Activated naive CD4-positive, alpha-beta T cell treated with anti-CD3 and anti-CD28 coated beads, Interleukin-2, amount 10 ng/mL, durations not matched to agents 7 days and 5 days (primary cell): ENCODE data around the gene SMARCA2.

Source experiments
- CTCF ChIA-PET: fragments of 350-600 bp; sonication (Branson Sonifier 250); formaldehyde crosslinking; loops from one replicate; lab custom pipeline; 2021; ENCODE audit warnings: antibody characterized with exemption; lab: Charles Lee
- DNase-seq: peaks from one replicate; pipeline ENCODE4 v3.0.0-alpha.2; 2020
- H3K27ac Mint-ChIP-seq: one replicate; pipeline ENCODE4 v1.8.0; 2021; ENCODE audit warnings: mild to moderate bottlenecking, moderate library complexity, mixed read lengths
- H3K27me3 Mint-ChIP-seq: one replicate; pipeline ENCODE4 v1.8.0; 2021; ENCODE audit warnings: mild to moderate bottlenecking, mixed read lengths
- H3K36me3 Mint-ChIP-seq: one replicate; pipeline ENCODE4 v1.8.0; 2021; ENCODE audit warnings: mixed read lengths
- H3K4me1 Mint-ChIP-seq: one replicate; pipeline ENCODE4 v1.8.0; 2021; ENCODE audit warnings: mixed read lengths
- H3K4me3 Mint-ChIP-seq: one replicate; pipeline ENCODE4 v1.8.0; 2021; ENCODE audit warnings: mild to moderate bottlenecking, moderate library complexity, mixed read lengths
- H3K9me3 Mint-ChIP-seq: one replicate; pipeline ENCODE4 v1.8.0; 2021; ENCODE audit warnings: mixed read lengths

SMARCA2 gene

DNA sequence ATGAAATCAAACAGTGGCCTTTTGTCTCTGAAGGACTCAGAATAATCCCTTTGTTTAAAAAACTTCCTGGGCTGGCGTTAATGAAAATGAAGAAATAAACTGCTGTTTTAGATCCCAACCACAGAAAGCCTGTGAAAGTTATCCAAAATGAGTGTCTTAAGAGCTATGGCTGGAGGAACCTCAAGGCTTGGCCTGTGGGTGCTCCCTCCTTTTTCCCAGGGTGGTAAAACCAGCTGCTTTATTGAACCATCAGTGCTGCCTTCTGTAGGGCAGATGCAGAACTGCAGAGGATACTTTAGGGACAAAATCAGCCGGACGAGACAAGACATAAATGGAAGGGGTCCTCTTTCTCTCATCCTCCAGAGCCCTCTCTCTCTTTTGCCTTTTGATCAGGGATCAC lies 100.9 kb downstream of the SMARCA2 start:
- Mint-ChIP-seq H3K4me3 (no peak overlapping the region), H3K9me3 (no peaks in the 10 kb centered on the region), H3K27ac (no peak overlapping the region), H3K36me3 (peaks cover 76% of the 10 kb centered on the region), H3K27me3 (no peaks in the 10 kb centered on the region), H3K4me1 (no peaks in the 10 kb centered on the region)
- DNase-seq = no peak
- CTCF ChIA-PET = interaction anchor here (0.7 to 3.3 kb wide), 4 partner anchors 9 to 39 kb away, joined by 3 to 12 read pairs (median 3); no protein-coding TSS in a partner anchor

DNA sequence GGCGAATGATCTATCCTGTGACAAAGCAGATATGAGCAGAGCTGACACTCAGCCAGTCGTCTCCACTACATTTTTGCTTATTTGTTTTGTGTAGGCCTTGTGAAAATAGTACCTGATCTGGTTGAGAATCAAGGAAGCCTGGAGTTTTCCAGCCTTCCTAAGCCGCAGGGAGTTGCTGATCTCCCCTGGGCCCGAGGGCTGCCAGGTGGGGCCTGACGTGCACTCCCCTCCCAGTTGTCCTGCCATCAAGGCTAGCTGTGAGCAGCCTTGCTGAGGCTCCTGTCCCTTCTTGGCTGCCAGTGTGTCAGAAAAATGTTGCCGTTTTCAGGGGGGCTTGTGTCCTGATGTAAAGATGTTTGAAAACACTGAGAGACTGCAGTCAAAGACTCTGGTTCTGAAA lies 102.4 kb downstream of the SMARCA2 start:
- Mint-ChIP-seq H3K27ac (no peak overlapping the region), H3K27me3 (no peaks in the 10 kb centered on the region), H3K9me3 (no peaks in the 10 kb centered on the region), H3K4me3 (no peak overlapping the region), H3K36me3 (peaks cover 69% of the 10 kb centered on the region), H3K4me1 (no peaks in the 10 kb centered on the region)
- no peak for DNase-seq
- CTCF ChIA-PET = interaction anchor here (0.6 to 1.3 kb wide), 3 partner anchors 14 to 255 kb away, joined by 3 read pairs; no protein-coding TSS in a partner anchor

DNA sequence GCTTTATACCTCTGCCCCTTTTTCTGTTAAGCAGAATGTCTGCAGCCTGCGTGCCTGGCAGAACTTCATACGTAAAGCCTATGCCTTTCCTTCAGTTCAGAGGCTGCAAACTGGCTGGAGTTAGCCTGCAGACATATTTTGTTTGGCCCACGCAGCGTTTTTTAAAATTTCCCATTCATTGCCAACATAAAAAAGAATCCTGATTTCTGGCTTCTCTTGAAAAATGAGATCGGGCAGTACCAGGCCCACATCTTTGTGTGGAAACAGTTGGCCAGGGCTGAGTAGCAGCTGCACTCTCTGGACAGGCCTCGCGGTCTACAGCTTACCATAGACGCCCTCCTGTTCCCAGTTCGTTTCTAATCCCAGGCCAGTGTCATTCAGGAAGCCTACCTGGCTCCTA lies 104.4 kb downstream of the SMARCA2 start:
- CTCF ChIA-PET = no interaction called here
- Mint-ChIP-seq H3K4me3 (no peak overlapping the region), H3K27me3 (no peaks in the 10 kb centered on the region), H3K27ac (no peak overlapping the region), H3K4me1 (peaks cover 5% of the 10 kb centered on the region), H3K36me3 (peaks cover 79% of the 10 kb centered on the region), H3K9me3 (no peaks in the 10 kb centered on the region)
- no peak for DNase-seq

DNA sequence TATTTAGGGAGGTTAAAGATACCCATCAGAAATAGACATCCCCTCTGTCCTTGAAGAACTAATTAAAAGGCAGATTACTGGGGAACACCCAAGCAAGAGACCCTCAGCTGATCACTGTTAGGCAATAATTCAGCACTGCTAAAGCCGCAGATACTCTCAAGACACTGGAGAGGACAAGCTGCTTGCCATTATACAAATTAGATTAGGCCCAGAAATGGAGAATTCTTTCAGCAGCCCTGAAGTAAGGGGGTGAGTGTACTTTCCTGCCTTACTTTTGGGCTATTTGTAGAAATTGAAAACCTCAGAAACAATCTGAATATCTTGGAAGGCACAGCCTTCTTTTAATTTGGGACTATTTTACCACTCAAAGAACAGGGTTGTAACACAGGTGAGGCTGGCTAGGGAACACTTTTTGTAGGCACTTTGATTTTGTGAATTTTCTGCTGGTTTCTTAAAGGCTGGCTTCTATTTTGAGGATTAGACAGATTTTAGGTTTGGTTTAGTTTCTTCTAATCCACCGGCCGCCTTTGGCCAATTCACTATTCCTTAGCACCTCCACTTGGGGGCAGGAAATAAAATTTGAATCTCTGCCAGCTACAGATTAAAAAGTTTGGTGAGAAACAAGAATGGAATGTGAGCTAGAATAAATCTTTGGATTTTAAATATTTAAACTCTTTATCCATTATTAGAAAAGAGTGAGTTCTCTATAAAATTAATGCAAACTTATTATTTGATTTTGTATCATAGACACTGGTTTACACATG lies 106.0 kb downstream of the SMARCA2 start:
- H3K4me3 Mint-ChIP-seq = no peak overlapping the region

GRCh38 chr9:2122299-2122698 lies 107.2 kb downstream of the SMARCA2 start:
- no peak overlapping the region for H3K27ac Mint-ChIP-seq
- peaks cover 31% of the 10 kb centered on the region for H3K4me1 Mint-ChIP-seq
- peaks cover 84% of the 10 kb centered on the region for H3K36me3 Mint-ChIP-seq
- DNase-seq = no peak
- no peak overlapping the region for H3K4me3 Mint-ChIP-seq
- no peaks in the 10 kb centered on the region for H3K9me3 Mint-ChIP-seq
- H3K27me3 Mint-ChIP-seq = no peaks in the 10 kb centered on the region
- CTCF ChIA-PET = interaction anchor here (1.1 kb wide), 1 partner anchor 10 kb away, joined by 4 read pairs; no protein-coding TSS in a partner anchor

More for the DNA sequence above, 106.0 kb downstream of the SMARCA2 start:
- Mint-ChIP-seq H3K9me3 (no peaks in the 10 kb centered on the region), H3K27me3 (no peaks in the 10 kb centered on the region), H3K36me3 (peaks cover 77% of the 10 kb centered on the region), H3K4me1 (peaks cover 21% of the 10 kb centered on the region), H3K27ac (no peak overlapping the region)
- CTCF ChIA-PET = interaction anchor here (1.0 kb wide), 1 partner anchor 110 kb away, joined by 3 read pairs; no protein-coding TSS in a partner anchor
- no peak for DNase-seq

- H3K36me3 Mint-ChIP-seq = peaks cover 77% of the 10 kb centered on the region
Observed at GRCh38 chr9:2125906-2126305, 110.8 kb downstream of the SMARCA2 start.

GRCh38 chr9:2126331-2126803 lies 111.2 kb downstream of the SMARCA2 start:
- CTCF ChIA-PET = interaction anchor here (2.7 to 3.3 kb wide), 2 partner anchors 11 to 54 kb away, joined by 11 to 12 read pairs; no protein-coding TSS in a partner anchor
- Mint-ChIP-seq H3K27me3 (no peaks in the 10 kb centered on the region), H3K9me3 (no peaks in the 10 kb centered on the region), H3K4me1 (peaks cover 34% of the 10 kb centered on the region), H3K4me3 (no peak overlapping the region), H3K27ac (peak overlapping the region; percentile 79), H3K36me3 (peaks cover 77% of the 10 kb centered on the region)
- no peak for DNase-seq

More at GRCh38 chr9:2125906-2126305, 110.8 kb downstream of the SMARCA2 start:
- H3K4me3 Mint-ChIP-seq = no peak overlapping the region
- CTCF ChIA-PET = interaction anchor here (2.7 to 3.3 kb wide), 2 partner anchors 10 to 55 kb away, joined by 11 to 12 read pairs; no protein-coding TSS in a partner anchor
- no peak for DNase-seq
- H3K9me3 Mint-ChIP-seq = no peaks in the 10 kb centered on the region
- H3K4me1 Mint-ChIP-seq = peaks cover 31% of the 10 kb centered on the region
- H3K27me3 Mint-ChIP-seq = no peaks in the 10 kb centered on the region
- peak overlapping the region; percentile 79 for H3K27ac Mint-ChIP-seq

DNA sequence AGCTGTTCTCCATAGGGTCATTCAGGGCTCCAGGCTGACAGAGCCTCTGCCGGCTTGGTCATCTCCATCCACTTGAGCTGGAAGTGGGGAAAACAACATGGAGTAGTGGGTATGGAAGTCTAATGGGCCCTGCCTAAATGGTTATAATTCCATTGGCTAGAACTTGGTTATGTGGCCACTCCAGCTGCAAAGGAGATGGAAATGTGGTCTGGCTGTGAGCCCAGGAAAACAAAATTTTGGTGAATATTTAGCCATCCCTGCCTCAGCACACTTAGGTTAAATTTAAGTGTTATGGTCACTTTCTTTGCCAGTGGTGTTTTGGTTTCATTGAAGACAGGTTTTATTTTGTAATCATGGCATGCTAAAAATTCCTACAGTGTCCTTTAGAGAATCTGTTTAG lies 112.3 kb downstream of the SMARCA2 start:
- no peaks in the 10 kb centered on the region for H3K27me3 Mint-ChIP-seq
- H3K36me3 Mint-ChIP-seq = peaks cover 74% of the 10 kb centered on the region
- CTCF ChIA-PET = interaction anchor here (2.7 to 3.3 kb wide), 2 partner anchors 12 to 53 kb away, joined by 11 to 12 read pairs; no protein-coding TSS in a partner anchor
- peaks cover 41% of the 10 kb centered on the region for H3K4me1 Mint-ChIP-seq
- no peaks in the 10 kb centered on the region for H3K9me3 Mint-ChIP-seq
- no peak for DNase-seq
- H3K4me3 Mint-ChIP-seq = no peak overlapping the region
- peak overlapping the region; percentile 68 for H3K27ac Mint-ChIP-seq

GRCh38 chr9:2128141-2128540 lies 113.0 kb downstream of the SMARCA2 start:
- no peak overlapping the region for H3K4me3 Mint-ChIP-seq
- H3K27me3 Mint-ChIP-seq = no peaks in the 10 kb centered on the region
- H3K27ac Mint-ChIP-seq = no peak overlapping the region
- DNase-seq = no peak
- H3K4me1 Mint-ChIP-seq = peaks cover 42% of the 10 kb centered on the region
- CTCF ChIA-PET = interaction anchor here (3.3 kb wide), 1 partner anchor 52 kb away, joined by 11 read pairs; no protein-coding TSS in a partner anchor
- H3K36me3 Mint-ChIP-seq = peaks cover 67% of the 10 kb centered on the region
- no peaks in the 10 kb centered on the region for H3K9me3 Mint-ChIP-seq

GRCh38 chr9:2128618-2129017 lies 113.5 kb downstream of the SMARCA2 start:
- peaks cover 45% of the 10 kb centered on the region for H3K4me1 Mint-ChIP-seq
- no peaks in the 10 kb centered on the region for H3K9me3 Mint-ChIP-seq
- H3K36me3 Mint-ChIP-seq = peaks cover 64% of the 10 kb centered on the region
- no peak for DNase-seq
- no peak overlapping the region for H3K4me3 Mint-ChIP-seq
- CTCF ChIA-PET = interaction anchor here (1.2 to 3.3 kb wide), 2 partner anchors 52 to 53 kb away, joined by 3 to 11 read pairs; no protein-coding TSS in a partner anchor
- no peak overlapping the region for H3K27ac Mint-ChIP-seq
- H3K27me3 Mint-ChIP-seq = no peaks in the 10 kb centered on the region

DNA sequence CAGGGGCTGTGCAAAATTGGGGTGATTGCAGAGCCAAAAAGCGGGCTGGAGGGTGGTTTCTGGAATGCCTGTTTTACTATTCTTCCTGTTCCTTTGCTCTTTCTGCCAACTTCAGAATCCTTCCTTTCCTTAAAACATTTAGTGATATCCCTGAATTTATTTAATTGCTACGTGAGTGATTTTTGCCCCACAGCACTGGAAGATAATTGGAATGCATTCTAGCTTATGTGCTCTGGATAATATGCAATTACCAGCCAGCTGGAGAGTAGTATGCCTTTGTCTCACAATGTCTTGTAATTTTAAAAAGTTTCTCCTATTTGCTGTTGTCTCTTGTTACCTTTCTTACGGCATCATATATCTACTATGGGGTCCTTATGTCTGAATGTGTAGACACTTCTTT lies 115.8 kb downstream of the SMARCA2 start:
- no peaks in the 10 kb centered on the region for H3K27me3 Mint-ChIP-seq
- H3K27ac Mint-ChIP-seq = no peak overlapping the region
- peaks cover 29% of the 10 kb centered on the region for H3K4me1 Mint-ChIP-seq
- DNase-seq = no peak
- CTCF ChIA-PET = interaction anchor here (1.6 to 2.8 kb wide), 3 partner anchors 8 to 597 kb away, joined by 4 to 18 read pairs (median 11); no protein-coding TSS in a partner anchor
- peaks cover 58% of the 10 kb centered on the region for H3K36me3 Mint-ChIP-seq
- H3K4me3 Mint-ChIP-seq = no peak overlapping the region
- H3K9me3 Mint-ChIP-seq = no peaks in the 10 kb centered on the region

DNA sequence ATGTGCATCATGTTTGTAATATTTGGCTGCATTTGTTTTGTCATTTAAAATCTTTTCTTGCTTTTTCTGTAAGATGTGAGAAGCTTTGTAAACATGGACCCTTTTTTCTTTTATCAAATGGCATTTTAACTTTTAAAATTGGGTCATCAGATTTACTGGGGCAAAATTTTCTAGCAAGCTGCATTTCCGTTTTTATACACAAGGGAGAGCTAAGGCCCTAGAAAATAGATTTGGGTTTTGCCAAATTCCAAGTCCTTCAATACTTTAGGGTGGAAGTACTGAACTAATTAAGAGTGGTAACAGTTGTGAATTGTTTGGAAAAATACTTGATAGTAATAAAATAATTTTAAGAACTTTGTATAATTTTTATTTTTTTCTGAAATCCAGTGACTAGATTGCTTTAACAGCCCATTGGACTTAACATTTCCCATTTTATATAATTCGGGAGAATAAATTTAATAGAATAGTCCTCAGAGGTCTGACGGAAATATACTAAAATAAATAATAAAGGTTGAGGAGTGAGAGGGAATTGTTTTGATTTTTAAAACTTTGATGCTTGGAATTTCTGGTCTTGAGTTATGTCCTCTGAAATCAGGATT lies 117.4 kb downstream of the SMARCA2 start:
- Mint-ChIP-seq H3K9me3 (no peaks in the 10 kb centered on the region), H3K4me1 (peaks cover 17% of the 10 kb centered on the region), H3K27ac (no peak overlapping the region), H3K27me3 (no peaks in the 10 kb centered on the region), H3K4me3 (no peak overlapping the region), H3K36me3 (peaks cover 56% of the 10 kb centered on the region)
- CTCF ChIA-PET = interaction anchor here (0.6 to 2.8 kb wide), 8 partner anchors 10 to 725 kb away, joined by 3 to 18 read pairs (median 4); no protein-coding TSS in a partner anchor
- no peak for DNase-seq

GRCh38 chr9:2134391-2134790 lies 119.2 kb downstream of the SMARCA2 start:
- CTCF ChIA-PET = interaction anchor here (0.6 to 1.5 kb wide), 4 partner anchors 43 to 144 kb away, joined by 3 to 4 read pairs (median 4); no protein-coding TSS in a partner anchor
- Mint-ChIP-seq H3K27me3 (no peaks in the 10 kb centered on the region), H3K36me3 (peaks cover 57% of the 10 kb centered on the region)

GRCh38 chr9:2138646-2139045 lies 123.5 kb downstream of the SMARCA2 start:
- Mint-ChIP-seq H3K9me3 (no peaks in the 10 kb centered on the region), H3K4me3 (no peak overlapping the region), H3K27me3 (no peaks in the 10 kb centered on the region), H3K4me1 (peaks cover 2% of the 10 kb centered on the region), H3K36me3 (peaks cover 74% of the 10 kb centered on the region), H3K27ac (no peak overlapping the region)
- DNase-seq = no peak
- CTCF ChIA-PET = interaction anchor here (1.4 kb wide), 1 partner anchor 103 kb away, joined by 3 read pairs; no protein-coding TSS in a partner anchor

More at GRCh38 chr9:2134391-2134790, 119.2 kb downstream of the SMARCA2 start:
- no peaks in the 10 kb centered on the region for H3K9me3 Mint-ChIP-seq
- H3K27ac Mint-ChIP-seq = no peak overlapping the region
- peaks cover 17% of the 10 kb centered on the region for H3K4me1 Mint-ChIP-seq
- no peak overlapping the region for H3K4me3 Mint-ChIP-seq
- DNase-seq = no peak
